ENCODE data around the gene NDUFS7. TPM values are rescaled to one million over a fixed set of nuclear protein-coding genes. Genes with fewer than 3 reads are reported as not detected.
A peak's percentile ranks its signal among the peaks of the same experiment; 100 is the strongest.

The NDUFS7 gene
- total RNA-seq, 1 experiment from 2014 or later, result 83.9 TPM

DNA sequence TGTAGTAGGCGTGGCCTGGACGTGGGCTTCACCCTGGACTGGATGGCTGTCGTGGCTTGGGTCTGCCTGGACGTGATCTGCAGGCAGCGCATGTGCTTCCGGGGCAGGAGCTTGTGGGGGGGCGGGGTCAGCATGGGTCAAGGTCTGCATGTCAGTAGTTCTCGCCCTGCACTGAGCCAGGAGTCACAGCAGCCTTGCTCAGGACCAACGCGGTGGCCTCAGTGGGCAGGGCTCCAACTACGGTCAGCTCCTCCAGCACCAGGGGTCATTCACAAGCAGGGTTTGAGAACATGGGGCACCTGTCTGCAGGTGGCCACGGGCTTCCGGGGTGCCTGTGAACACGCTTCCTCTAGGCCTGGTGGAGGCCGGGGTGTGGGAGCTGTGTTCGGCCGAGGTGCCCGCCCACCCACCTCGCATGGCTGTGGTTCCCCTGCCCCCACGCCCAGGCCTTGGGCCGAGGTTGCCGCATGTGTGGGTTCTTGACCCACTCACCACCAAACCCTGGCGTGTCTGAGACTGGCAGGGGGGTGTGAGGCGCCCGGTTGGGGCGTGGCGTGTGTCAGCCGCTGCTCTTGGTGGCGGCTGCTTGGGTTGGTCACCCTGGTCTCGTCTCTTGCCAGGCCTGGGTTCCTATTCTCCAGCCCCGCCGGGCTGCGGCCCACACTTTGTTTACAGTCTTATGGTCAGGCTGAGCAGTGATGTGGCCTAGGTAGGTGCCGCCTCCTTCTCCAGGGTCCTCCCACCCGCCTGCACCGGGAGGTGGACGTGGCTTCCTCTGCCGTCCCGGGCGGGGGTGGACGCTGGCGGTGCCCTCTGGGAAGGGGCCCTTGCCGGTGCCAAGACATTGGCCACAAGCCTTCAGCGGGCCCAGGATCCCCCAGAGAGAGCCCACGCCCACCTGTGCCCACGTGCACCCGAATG, 49.7 kb downstream of the NDUFS7 start:
- Histone ChIP-seq H3K23ac (ENCODE audit: insufficient read length, low read depth, low read length) (no peak overlapping the region), H3K23me2 (ENCODE audit: insufficient read length, low read depth, low read length, poor library complexity, severe bottlenecking) (no peaks in the 10 kb centered on the region), H4K91ac (ENCODE audit: insufficient read length, low read depth, low read length) (no peak overlapping the region), H2AK5ac (ENCODE audit: insufficient read length, low read length) (no peak overlapping the region), H2BK120ac (ENCODE audit: low read depth, low read length, poor library complexity, severe bottlenecking) (no peak overlapping the region), H4K20me1 (ENCODE audit: control insufficient read depth, insufficient read depth, insufficient read length) (no peaks in the 10 kb centered on the region), H3T11ph (ENCODE audit: low read length) (no peak overlapping the region), H2BK20ac (ENCODE audit: low read depth, low read length, poor library complexity, severe bottlenecking) (no peak overlapping the region), H2AFZ (ENCODE audit: low read length) (no peak overlapping the region), H4K5ac (ENCODE audit: insufficient read length, low read depth, low read length) (no peak overlapping the region), H3K27me3 (ENCODE audit: insufficient read depth, low read length) (no peaks in the 10 kb centered on the region), H4K8ac (replicated peaks; ENCODE audit: insufficient read length, low read depth, low read length) (no peak overlapping the region), H2BK5ac (ENCODE audit: insufficient read length, low read length) (no peak overlapping the region), H2BK12ac (ENCODE audit: insufficient read length, low read depth, low read length) (no peak overlapping the region), H3K79me1 (ENCODE audit: insufficient read depth, low read depth, low read length, poor library complexity, severe bottlenecking) (no peaks in the 10 kb centered on the region), H3K9me3 (ENCODE audit: control insufficient read depth, low read depth, low read length) (no peaks in the 10 kb centered on the region), H2BK15ac (ENCODE audit: low read depth, low read length) (no peak overlapping the region), H3K9ac (ENCODE audit: extremely low read depth, insufficient read length, low read length) (no peak overlapping the region), H3K27ac (ENCODE audit: insufficient read length, low read depth, low read length) (no peak overlapping the region), H3K4ac (ENCODE audit: low read depth, low read length) (no peak overlapping the region), H3K18ac (ENCODE audit: insufficient read length, low read depth, low read length) (no peak overlapping the region), H3K4me1 (ENCODE audit: insufficient read depth, low read length) (no peaks in the 10 kb centered on the region), H3K14ac (ENCODE audit: insufficient read depth, low read length) (no peak overlapping the region), H3K79me2 (ENCODE audit: insufficient read depth, low read length) (peaks cover under 1% of the 10 kb centered on the region; the same call in 1 of the 2 replicates), H3K4me2 (ENCODE audit: insufficient read depth, insufficient read length, low read length) (no peak overlapping the region), H3K56ac (ENCODE audit: insufficient read length, low read depth, low read length) (no peak overlapping the region)
- peak overlapping the region in 1 of 3 experiments; percentile 94; a peak in 2 of 7 replicates for H3K27ac Mint-ChIP-seq
- no peaks in the 10 kb centered on the region; the same call in 1 of the 2 replicates for H3K27me3 Mint-ChIP-seq (ENCODE audit: low read depth)
- no peak overlapping the region; a peak in 1 of 5 replicates for H3K4me3 Mint-ChIP-seq
- DNase-seq, result no peak
- no CpG with 5 or more reads among the region's 47 CpGs for WGBS (ENCODE audit: extremely low coverage, insufficient read length, low lambda C conversion rate)
- no peaks in the 10 kb centered on the region; a peak in 2 of 4 replicates for H3K4me1 Mint-ChIP-seq
- no peaks in the 10 kb centered on the region for H3K9me3 Mint-ChIP-seq
- TF ChIP-seq, protein P1, sequence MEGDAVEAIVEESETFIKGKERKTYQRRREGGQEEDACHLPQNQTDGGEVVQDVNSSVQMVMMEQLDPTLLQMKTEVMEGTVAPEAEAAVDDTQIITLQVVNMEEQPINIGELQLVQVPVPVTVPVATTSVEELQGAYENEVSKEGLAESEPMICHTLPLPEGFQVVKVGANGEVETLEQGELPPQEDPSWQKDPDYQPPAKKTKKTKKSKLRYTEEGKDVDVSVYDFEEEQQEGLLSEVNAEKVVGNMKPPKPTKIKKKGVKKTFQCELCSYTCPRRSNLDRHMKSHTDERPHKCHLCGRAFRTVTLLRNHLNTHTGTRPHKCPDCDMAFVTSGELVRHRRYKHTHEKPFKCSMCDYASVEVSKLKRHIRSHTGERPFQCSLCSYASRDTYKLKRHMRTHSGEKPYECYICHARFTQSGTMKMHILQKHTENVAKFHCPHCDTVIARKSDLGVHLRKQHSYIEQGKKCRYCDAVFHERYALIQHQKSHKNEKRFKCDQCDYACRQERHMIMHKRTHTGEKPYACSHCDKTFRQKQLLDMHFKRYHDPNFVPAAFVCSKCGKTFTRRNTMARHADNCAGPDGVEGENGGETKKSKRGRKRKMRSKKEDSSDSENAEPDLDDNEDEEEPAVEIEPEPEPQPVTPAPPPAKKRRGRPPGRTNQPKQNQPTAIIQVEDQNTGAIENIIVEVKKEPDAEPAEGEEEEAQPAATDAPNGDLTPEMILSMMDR (conservative IDR thresholded peaks at IDR 0.05), result no peak
- H3K36me3 Mint-ChIP-seq (ENCODE audit: insufficient read depth in 1 of 3, low read depth in 3 of 3), result peaks cover 17 to 54% (median 40%) of the 10 kb centered on the region in 3 experiments; a peak in 6 of 7 replicates
